GM12891 (cell line): ENCODE results near the gene BCAS1.

Experiments used
- POLR2A ChIP-seq: IDR thresholded peaks from 2 replicates; pipeline ENCODE4 v1.6.1; 2011; ENCODE audit warnings: low read depth, low read length, control low read depth
- POLR2AphosphoS5 ChIP-seq: IDR thresholded peaks from 2 replicates; pipeline ENCODE4 v1.6.1; 2011; ENCODE audit warnings: low read depth, low read length, control low read depth
- TAF1 ChIP-seq: IDR thresholded peaks from 2 replicates; pipeline ENCODE4 v1.6.1; 2011; ENCODE audit warnings: low read depth, low read length, control low read depth

DNA sequence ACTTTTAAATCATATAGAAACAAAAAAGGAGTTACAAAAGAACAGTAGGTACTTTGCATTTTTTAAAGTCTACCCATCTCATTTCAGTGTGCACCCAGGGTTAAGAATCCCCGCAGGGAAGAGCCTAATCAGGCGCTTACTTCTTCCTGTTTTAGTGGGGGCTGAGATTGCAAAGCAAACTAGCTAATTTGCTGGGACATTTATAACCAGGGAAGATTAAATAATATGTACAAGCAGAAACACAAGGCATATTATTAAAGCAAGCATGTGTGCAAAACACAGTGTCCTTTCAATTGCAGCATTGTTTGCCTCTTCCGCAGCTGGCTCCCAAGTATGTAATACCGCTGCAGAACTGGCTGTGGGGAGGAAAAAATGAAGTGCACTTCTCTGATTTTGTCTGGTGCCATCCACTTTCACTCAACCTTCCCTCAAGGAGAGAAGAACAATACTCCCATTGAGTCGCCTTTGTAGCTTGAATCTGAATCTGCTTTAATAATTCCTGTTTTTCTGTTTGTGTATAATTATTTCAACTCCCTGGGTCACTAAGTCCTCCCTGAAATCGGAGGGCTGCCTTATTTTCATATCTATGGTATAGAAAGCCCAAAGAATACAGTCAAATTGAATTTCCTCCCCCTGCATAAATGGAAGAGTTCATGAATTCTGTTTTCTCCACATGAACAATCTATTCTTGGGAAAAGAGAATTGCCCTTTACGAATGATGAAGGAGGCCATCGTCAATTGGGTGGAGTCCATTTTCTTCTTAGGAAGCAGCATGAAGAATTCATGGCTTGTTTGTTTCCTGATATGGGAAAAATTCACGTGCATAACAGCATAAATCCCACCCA is 23.3 kb upstream of the BCAS1 start:
- TF ChIP-seq POLR2A (no peak), POLR2AphosphoS5 (no peak), TAF1 (no peak)
